Upper lobe of left lung (tissue), 6 donors: ENCODE data around the gene LIPT2. TPM values are rescaled to one million over a fixed set of nuclear protein-coding genes. Genes with fewer than 3 reads are reported as not detected.
"Not testable (repeated sequence)": the region's sequence is repeated elsewhere in the genome, so short reads cannot be mapped to it uniquely, and the experiment has no call there.

Experiments
- ATAC-seq, 2 donors: fragments of 200-7000 bp; cut with Tn5 transposase; one replicate each; pipeline ENCODE4 v1.9.1; 2022; ENCODE audit warnings: mild to moderate bottlenecking in 2 of 2, moderate library complexity in 2 of 2; ENCODE audit not compliant: low FRiP score in 2 of 2
- DNase-seq, 2 donors: peaks; one replicate each; pipeline ENCODE4 v3.0.0-alpha.2; 2019 to 2020
- H3K27ac ChIP-seq, 4 donors: fragments of 200-600 bp; sonication (generic); one replicate each; pipeline ENCODE4 v1.5.1; 2016 to 2019
- H3K27me3 ChIP-seq, 4 donors: fragments of 200-600 bp; sonication (generic); one replicate each; pipeline ENCODE4 v1.5.1; 2017 to 2019
- H3K36me3 ChIP-seq, 4 donors: fragments of 200-600 bp; sonication (generic); one replicate each; pipeline ENCODE4 v1.5.1; 2016 to 2019
- H3K4me1 ChIP-seq, 4 donors: fragments of 200-600 bp; sonication (generic); one replicate each; pipeline ENCODE4 v1.5.1; 2018 to 2019
- H3K4me3 ChIP-seq, 4 donors: fragments of 200-600 bp; sonication (generic); one replicate each; pipeline ENCODE4 v1.5.1; 2017 to 2019; ENCODE audit warnings: mild to moderate bottlenecking in 2 of 4, moderate library complexity in 1 of 4
- H3K9me3 ChIP-seq, 4 donors: fragments of 200-600 bp; sonication (generic); one replicate each; pipeline ENCODE4 v1.5.1; 2018 to 2019
- EP300 ChIP-seq, 4 donors: sonication (generic); formaldehyde crosslinking; IDR thresholded peaks; one replicate each; pipeline ENCODE4 v1.5.1; 2017; ENCODE audit warnings: antibody characterized with exemption in 4 of 4, control low read depth in 2 of 4
- POLR2A ChIP-seq, 4 donors: fragments of 450-650 bp; IDR thresholded peaks; one replicate each; pipeline ENCODE4 v1.5.1; 2016 to 2017; ENCODE audit warnings: antibody characterized with exemption in 4 of 4, mild to moderate bottlenecking in 2 of 4
- POLR2AphosphoS5 ChIP-seq, 2 donors: sonication (generic); formaldehyde crosslinking; IDR thresholded peaks; one replicate each; pipeline ENCODE4 v1.5.1; 2017; ENCODE audit warnings: antibody characterized with exemption in 2 of 2
- WGBS, 2 donors: methylation state at CpG; one replicate each; pipeline ENCODE4 v1.1.5; 2017 to 2018; 5-methylcytosine and 5-hydroxymethylcytosine counted together
- total RNA-seq, 6 donors: library from RNA; depleted of rRNA in 4 of 6; stranded (reverse); fragments of >200 nt in 4 of 6; gene quantifications; one replicate each; pipeline versions ENCODE4 v1.1.0 to v1.2.1, GENCODE V29; 2016 to 2021
- TF ChIP-seq, protein P1 (sequence below), 6 experiments: fragments of 450-650 bp in 4 of 6; fragments of 200-600 bp in 2 of 6; sonication (generic) in 2 of 6; IDR thresholded peaks; one replicate each; pipeline ENCODE4 v1.5.1; 2016 to 2019; ENCODE audit warnings: antibody characterized with exemption in 6 of 6
- donor health status: DM: no; HTN: no; CAD: no; lungs with moderate emphysema.
- donor health status: DM: no; HTN: yes; CAD: no; lungs with severe emphysema.

Gene LIPT2
- total RNA-seq, 6 donors from 2014 or later: 3.3 to 8.5 (median 6.3) TPM

DNA sequence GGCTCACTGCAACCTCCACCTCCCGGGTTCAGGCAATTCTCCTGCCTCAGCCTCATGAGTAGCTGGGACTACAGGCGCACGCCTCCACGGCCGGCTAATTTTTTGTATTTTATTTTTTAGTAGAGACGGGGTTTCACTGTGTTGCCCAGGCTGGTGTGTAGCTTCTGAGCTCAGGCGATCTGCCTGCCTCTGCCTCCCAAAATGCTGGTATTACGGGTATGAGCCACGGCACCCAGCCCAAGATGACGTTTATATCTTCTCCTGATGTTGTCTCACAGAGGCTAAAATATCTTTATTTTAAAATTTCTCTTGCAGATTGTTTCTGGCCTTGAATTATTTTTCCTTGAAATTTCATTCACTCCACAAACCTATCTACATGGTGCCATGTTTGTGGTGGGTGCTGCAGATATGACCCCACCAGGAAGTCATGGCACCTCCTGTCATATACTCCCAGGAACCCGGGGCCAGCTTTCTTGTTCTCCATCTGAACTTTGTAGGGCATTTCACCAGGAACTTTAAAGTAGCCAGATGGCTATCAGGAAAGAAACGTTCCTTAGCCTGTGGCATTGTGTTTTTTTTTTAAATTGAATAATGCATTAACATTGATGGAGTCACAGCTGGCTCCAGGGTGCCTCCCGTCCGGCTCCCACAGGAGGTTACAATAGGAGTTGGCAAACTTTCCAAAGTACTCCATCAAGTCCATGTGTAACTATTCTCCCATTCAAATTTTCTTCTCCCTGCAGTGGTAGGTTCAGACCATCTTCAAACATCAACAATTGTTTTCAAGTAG lies 42.0 kb upstream of the LIPT2 start:
- DNase-seq (no peak), ATAC-seq (no peak)
- H3K4me3 ChIP-seq: no peak overlapping the region
- no peaks in the 10 kb centered on the region for H3K27me3 ChIP-seq
- H3K4me1 ChIP-seq: peaks cover 0 to 6% (median 0%) of the 10 kb centered on the region in 4 donors
- H3K9me3 ChIP-seq: no peaks in the 10 kb centered on the region
- no peaks in the 10 kb centered on the region for H3K36me3 ChIP-seq
- WGBS, 2 donors: 79 to 84% methylated on average over 14 of the region's 14 CpGs
- H3K27ac ChIP-seq: no peak overlapping the region
- TF ChIP-seq POLR2A (IDR thresholded peaks at IDR 0.05): no peak
- TF ChIP-seq, protein P1, sequence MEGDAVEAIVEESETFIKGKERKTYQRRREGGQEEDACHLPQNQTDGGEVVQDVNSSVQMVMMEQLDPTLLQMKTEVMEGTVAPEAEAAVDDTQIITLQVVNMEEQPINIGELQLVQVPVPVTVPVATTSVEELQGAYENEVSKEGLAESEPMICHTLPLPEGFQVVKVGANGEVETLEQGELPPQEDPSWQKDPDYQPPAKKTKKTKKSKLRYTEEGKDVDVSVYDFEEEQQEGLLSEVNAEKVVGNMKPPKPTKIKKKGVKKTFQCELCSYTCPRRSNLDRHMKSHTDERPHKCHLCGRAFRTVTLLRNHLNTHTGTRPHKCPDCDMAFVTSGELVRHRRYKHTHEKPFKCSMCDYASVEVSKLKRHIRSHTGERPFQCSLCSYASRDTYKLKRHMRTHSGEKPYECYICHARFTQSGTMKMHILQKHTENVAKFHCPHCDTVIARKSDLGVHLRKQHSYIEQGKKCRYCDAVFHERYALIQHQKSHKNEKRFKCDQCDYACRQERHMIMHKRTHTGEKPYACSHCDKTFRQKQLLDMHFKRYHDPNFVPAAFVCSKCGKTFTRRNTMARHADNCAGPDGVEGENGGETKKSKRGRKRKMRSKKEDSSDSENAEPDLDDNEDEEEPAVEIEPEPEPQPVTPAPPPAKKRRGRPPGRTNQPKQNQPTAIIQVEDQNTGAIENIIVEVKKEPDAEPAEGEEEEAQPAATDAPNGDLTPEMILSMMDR (IDR thresholded peaks at IDR 0.05): no peak
- no peak for TF ChIP-seq EP300 (IDR thresholded peaks at IDR 0.05)
- TF ChIP-seq POLR2AphosphoS5 (IDR thresholded peaks at IDR 0.05): no peak

DNA sequence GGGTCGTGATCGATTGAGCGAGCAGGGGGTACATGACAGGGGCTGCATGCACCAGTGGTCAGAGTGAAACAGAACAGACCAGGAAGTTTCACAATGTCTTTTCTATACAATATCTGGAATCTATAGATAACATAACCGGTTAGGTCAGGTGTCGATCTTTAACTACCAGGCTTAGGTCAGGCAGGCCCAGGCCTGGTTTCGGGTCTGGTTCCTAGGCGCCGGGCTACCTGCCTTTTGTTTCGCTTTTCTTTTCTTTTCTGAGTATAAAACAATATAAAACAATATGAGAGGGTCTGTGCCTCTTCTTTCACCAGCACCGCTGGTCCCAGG lies 41.4 kb upstream of the LIPT2 start:
- not testable (repeated sequence) for ATAC-seq, H3K36me3 ChIP-seq, H3K27me3 ChIP-seq, H3K4me3 ChIP-seq, H3K4me1 ChIP-seq, H3K27ac ChIP-seq, DNase-seq, H3K9me3 ChIP-seq
- WGBS, 2 donors: 85 to 94% methylated on average over 10 of the region's 10 CpGs

DNA sequence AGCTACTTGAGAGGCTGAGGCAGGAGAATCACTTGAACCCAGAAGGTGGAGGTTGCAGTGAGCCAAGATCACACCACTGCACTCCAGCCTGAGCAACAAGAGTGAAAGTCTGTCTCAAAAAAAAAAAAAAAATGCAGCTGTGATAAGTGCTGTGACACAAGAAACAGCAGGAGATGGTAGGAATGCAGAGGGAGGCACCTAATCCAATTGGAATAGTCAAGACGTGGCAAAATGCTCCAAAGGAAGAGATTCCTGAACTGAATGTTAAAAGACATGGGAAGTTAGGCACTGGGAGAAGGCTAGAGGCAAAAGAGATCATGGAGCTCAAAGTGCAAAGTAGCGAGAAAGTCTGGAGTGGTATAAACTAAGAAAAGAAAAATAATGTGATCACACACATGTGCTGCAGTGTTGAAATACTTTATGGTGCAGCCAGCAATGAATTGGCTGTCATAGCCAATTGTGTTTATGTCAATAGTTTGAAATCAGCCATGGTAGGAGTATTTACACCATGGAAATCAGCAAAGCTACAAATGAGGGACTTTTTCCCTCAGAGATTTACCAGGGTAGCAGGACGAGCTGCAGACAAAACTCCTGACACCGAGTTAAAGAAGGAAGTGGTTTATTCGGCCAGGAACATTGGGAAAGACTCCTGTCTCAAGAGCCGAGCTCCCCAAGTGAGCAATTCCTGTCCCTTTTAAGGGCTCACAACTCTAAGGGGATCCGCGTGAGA lies 40.9 kb upstream of the LIPT2 start:
- Histone ChIP-seq H3K4me1 (peaks cover 0 to 6% (median 0%) of the 10 kb centered on the region in 4 donors), H3K27ac (no peak overlapping the region), H3K27me3 (no peaks in the 10 kb centered on the region), H3K4me3 (no peak overlapping the region), H3K9me3 (no peaks in the 10 kb centered on the region), H3K36me3 (no peaks in the 10 kb centered on the region)
- no peak for ATAC-seq
- no peak for TF ChIP-seq EP300 (IDR thresholded peaks at IDR 0.05)
- TF ChIP-seq, protein P1 (IDR thresholded peaks at IDR 0.05): no peak
- no peak for TF ChIP-seq POLR2A (IDR thresholded peaks at IDR 0.05)
- TF ChIP-seq POLR2AphosphoS5 (IDR thresholded peaks at IDR 0.05): no peak
- 62 to 71% methylated on average over 8 of the region's 8 CpGs for whole genome bisulfite sequencing, 2 donors
- peak in 1 of 2 donors; percentile 38 for DNase-seq

DNA sequence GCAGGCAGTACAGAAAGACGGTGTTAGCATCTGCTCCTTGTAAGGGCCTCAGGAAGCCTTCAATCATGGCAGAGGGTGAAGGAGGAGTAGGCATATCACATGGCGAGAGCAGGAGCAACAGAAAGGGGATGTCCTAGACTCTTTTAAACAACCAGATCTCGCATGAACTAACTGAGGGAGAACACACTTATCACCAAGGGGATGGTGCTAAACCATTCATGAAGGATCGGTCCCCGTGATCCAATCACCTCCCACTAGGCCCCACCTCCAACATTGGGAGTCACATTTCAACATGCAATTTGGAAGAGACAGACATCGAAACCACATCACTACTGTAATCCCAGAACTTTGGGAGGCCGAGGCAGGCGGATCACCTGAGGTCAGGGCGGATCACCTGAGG lies 39.9 kb upstream of the LIPT2 start:
- Histone ChIP-seq H3K27me3 (no peaks in the 10 kb centered on the region), H3K4me3 (no peak overlapping the region), H3K36me3 (no peaks in the 10 kb centered on the region), H3K9me3 (no peaks in the 10 kb centered on the region), H3K27ac (no peak overlapping the region), H3K4me1 (peaks cover 0 to 6% (median 0%) of the 10 kb centered on the region in 4 donors)
- 93% methylated on average over 9 of the region's 9 CpGs for WGBS, 2 donors
- DNase-seq (no peak), ATAC-seq (no peak)
- TF ChIP-seq, protein P1 (IDR thresholded peaks at IDR 0.05): no peak
- no peak for TF ChIP-seq POLR2A (IDR thresholded peaks at IDR 0.05)
- no peak for TF ChIP-seq POLR2AphosphoS5 (IDR thresholded peaks at IDR 0.05)
- TF ChIP-seq EP300 (IDR thresholded peaks at IDR 0.05): no peak

DNA sequence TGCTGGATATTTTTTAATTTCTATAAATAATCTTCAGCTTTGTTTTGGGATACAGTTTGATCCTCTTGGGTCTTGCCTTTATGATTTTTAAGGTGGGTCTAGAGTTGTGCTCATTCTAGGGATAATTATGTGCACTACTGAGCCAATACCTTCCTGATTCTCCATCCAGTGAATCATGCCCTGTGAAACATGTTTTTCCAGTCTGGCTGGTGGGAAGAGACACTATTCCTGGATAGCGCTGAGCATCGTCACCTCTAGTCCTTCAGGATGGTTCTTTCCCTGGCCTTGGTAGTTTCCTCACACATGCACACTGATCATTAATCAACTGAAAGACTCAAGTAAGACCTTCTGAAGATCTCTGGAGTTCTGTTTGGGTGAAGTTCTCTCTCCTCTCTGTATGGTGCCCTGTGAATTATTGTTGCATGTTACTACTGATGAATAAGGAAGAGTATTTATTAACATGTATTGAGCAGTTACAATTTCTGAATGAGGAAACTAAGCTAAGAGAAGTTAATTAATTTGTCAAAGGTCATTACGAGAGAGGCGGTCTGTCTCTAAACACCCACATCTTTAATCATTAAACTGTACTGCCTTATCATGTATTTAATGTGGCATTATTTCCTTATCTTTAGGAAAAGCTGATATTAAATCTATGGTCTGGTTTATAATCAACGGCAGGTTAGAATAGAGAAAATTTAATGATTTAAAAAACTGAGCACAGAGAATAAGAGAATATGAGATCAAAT lies 39.1 kb upstream of the LIPT2 start:
- WGBS, 2 donors: 87 to 89% methylated on average over 5 of the region's 5 CpGs
- no peaks in the 10 kb centered on the region for H3K9me3 ChIP-seq
- H3K36me3 ChIP-seq: no peaks in the 10 kb centered on the region
- DNase-seq: no peak
- no peak overlapping the region for H3K4me3 ChIP-seq
- ATAC-seq: no peak
- TF ChIP-seq, protein P1 (IDR thresholded peaks at IDR 0.05): no peak
- TF ChIP-seq POLR2AphosphoS5 (IDR thresholded peaks at IDR 0.05): no peak
- TF ChIP-seq POLR2A (IDR thresholded peaks at IDR 0.05): no peak
- no peak for TF ChIP-seq EP300 (IDR thresholded peaks at IDR 0.05)
- H3K4me1 ChIP-seq: peaks cover 0 to 6% (median 0%) of the 10 kb centered on the region in 4 donors
- H3K27ac ChIP-seq: no peak overlapping the region
- H3K27me3 ChIP-seq: no peaks in the 10 kb centered on the region
